Stimulated activated CD8-positive, alpha-beta memory T cell treated with anti-CD3 and anti-CD28 coated beads, Interleukin-15, amount 100 ng/mL, for 1 hour (primary cell): ENCODE measurements around the gene PDS5B.

Source experiments
- DNase-seq: peaks from one replicate; pipeline ENCODE4 v3.0.0-alpha.2; 2020; ENCODE audit warnings: low read depth

PDS5B gene

GRCh38 chr13:32592082-32592481 lies 5.8 kb downstream of the PDS5B start:
- no peak for DNase-seq

DNA sequence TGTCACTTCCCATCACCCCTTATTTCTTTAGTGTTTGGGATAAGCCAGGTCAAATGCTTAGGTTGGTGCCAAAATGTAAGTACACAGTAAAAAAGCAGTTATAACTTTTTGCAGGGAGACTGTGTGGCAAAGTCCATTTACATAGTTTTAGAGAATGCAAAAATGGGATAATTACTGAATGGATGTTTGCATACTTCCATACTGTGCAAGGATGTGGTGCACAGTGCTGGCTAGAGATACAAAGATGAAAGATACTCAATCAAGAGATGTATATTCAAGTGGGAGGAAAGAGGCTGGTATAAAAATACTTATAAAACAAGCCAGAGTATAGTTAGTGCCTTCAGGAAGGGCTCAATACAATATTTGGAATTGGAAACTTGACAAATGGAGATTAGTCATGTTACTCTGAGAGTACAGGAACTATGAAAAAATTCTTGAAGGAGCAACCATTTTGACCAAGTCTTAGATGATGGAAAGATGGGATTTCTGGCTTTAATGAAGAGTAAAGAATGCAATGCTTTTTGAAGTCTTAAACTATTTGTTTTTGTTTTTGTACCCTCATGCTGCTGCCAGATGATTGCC lies 8.0 kb downstream of the PDS5B start:
- DNase-seq = no peak

- DNase-seq = no peak
Measured at GRCh38 chr13:32595306-32595705, 9.1 kb downstream of the PDS5B start.

- DNase-seq = no peak
Measured at GRCh38 chr13:32600890-32601289, 14.6 kb downstream of the PDS5B start.

DNA sequence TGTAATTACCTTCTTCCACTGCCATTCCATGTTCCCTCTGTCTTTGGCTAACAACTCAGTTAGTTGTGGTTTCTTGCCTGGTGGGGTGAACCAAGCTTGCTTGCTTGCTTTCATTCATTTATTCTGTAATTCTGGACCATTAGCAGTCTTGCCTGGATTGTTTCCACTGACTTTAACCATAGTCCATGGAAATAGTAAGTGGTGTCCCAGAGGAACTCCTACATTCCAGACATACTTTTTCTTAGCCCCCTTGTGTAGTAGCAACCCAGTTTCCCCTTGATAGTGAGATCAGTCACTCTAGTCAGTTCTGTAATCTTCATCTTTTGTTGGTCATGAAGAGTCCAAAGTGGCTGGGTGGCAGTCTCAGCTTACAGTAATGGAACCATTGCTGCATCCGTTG lies 23.2 kb downstream of the PDS5B start:
- DNase-seq = no peak

DNA sequence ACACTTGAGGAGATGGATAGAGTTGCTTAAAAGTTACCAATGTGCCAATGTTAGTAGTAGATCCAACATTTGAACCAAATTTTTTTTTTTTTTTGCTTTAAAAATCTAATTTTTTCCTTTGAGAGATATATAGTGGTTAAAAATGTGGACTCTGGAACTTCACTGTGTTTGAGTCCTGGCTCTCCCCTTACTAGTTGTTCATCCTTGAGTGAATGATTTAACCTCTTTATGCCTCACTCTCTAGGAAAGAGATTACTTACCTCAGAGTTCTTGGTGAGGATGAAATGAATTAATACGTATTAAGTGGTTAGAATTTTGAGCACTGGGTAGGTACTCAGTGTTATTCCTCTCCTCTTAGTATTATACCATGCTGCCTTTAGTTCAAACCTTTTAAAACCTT lies 24.3 kb downstream of the PDS5B start:
- DNase-seq = no peak

DNA sequence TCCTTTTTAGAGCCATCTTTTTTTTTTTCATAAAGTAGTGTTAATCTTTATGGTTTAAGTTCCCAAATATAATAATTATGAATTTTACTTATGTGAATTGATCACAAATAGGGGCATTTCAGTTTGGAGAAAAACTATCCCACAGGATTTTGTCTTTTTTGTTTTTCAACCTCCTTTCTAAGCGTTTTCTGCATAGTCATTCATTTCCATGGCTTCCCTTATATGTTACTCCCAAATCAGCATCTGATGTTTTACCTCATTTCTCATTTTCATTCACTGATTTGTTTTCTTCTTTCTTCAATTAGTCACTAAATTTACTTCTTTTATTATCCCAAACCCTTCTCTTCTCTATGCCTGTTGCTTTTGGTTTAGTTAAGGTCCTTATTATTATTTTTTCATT lies 24.7 kb downstream of the PDS5B start:
- no peak for DNase-seq

GRCh38 chr13:32616883-32617511 lies 30.7 kb downstream of the PDS5B start:
- DNase-seq = no peak

GRCh38 chr13:32622827-32623226 lies 36.6 kb downstream of the PDS5B start:
- DNase-seq = no peak

DNA sequence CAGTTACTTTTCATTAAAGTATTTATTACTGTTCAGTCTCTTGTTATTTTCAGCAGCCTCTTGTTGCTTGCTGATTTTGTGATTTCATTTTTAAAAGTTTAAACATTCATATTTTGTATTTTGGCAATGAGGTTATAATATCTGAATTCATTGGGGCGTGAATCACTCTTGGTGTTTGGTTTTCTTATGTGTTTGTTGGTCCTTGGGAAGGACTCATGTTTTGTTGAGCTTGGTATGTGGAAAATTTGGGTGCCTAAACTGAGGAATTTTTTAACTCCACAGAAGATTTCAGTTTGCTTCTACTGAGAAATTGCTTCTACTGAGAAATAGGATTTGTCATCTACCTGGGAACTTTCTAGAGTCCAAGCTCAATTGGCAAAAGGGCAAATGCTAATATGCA lies 38.2 kb downstream of the PDS5B start:
- no peak for DNase-seq

DNA sequence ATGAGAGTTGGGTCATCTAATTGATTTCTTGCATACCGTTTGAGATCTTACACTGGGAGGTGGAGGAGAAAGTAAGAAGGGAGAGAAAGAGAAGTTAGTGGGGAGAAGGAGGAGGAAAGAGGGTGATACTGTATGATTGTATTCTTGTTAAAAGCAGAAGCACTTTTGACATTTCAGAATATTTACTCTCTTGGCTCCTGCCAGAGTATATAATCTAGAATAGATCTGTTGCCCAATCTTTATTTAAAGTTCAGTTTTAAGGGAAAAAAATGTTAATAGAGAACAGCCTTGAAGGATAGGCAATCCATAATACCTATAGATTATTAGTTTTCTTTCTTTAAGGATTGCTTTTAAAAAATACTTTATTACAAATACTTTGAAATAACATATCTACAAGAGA lies 41.5 kb downstream of the PDS5B start:
- DNase-seq = no peak

GRCh38 chr13:32629313-32629712 lies 43.1 kb downstream of the PDS5B start:
- no peak for DNase-seq

DNA sequence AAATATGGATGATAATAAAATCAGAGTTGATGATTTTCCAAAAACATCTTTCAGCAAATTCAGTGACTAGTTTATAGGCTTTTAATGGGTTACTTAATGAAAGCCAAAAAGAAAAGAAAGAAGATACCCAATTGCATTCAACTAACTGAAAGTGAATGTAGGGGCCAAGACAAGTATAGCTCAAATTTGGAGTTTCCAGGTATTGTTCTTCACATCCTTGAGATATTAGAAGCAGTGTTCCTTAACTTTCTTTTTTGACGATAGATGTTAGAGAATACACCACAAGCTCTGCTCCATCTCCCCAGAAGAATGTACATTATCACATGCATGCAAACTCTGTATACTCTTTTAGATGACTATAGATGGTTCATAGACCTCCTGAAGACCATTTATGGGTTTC lies 43.6 kb downstream of the PDS5B start:
- no peak for DNase-seq

GRCh38 chr13:32632343-32632909 lies 46.2 kb downstream of the PDS5B start:
- DNase-seq = no peak

- no peak for DNase-seq
Measured at GRCh38 chr13:32636711-32637110, 50.5 kb downstream of the PDS5B start.

DNA sequence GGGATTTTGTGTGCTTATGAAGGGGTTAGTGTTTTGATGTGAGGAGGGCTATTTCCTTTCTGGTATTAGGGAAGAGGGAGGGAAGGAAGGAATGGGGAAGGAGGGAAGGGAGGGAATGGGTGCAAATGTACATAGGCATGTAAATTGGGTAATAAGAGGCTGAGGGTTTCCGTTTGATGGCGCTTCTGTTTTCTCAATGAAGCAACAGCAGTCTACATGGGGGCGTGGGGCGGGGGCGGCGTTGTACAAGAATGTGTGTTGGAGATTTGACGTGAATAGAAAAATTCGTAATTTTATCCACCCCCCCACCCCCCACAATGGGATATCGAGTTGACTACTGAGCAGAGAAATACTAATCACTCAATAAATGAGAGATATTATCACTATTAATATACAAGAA lies 52.5 kb downstream of the PDS5B start:
- no peak for DNase-seq

DNA sequence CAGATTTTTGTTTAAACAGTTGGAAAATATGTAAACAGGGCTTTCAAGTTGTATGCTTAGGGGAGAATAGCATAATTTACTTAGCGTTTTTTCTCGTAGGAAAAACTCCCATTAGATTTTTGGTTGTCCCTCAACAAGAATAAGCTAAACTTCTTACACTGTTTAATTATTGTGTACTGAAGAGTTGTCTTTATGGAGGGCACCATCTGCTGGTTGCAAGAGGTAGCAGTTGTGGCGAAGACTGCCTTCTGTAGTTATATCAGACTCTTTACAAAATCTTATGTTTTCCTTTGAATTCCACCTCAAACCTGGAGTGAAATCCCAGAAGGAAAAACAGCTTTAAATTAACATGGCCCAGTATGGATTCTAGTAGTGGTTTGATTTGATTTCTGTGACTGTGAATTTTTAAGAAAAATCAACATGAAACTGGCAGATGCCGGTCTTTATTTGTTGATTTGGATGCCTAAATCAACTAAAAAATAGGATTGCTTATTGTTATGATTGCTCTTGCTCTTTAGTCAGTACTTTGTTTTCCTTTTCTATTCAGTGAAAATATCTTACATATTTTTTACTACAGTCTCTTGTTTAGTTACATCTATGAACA lies 53.4 kb downstream of the PDS5B start:
- DNase-seq = peak; percentile 8

DNA sequence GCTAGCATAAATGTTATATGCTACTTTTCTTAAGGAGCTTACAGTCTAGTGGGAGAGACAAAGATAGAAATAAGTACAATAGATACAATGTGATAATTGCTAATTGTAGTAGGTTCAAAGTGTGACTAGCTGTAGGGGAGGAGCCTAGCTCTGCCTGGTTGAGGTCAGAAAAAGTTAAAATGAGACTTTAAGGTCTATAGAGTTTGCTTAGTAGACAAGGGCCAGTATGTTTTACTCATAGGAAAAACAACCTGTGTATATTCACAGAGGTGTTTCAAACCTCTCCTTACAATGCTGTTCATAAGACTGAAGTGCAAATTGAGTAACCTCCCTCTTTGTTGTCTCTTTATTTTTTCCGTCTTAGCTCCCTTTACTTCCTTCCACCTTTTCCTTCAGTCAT lies 56.1 kb downstream of the PDS5B start:
- no peak for DNase-seq

- no peak for DNase-seq
Measured at GRCh38 chr13:32642858-32643257, 56.6 kb downstream of the PDS5B start.

GRCh38 chr13:32645854-32646253 lies 59.6 kb downstream of the PDS5B start:
- DNase-seq = no peak

- no peak for DNase-seq
Measured at GRCh38 chr13:32647926-32648325, 61.7 kb downstream of the PDS5B start.

DNA sequence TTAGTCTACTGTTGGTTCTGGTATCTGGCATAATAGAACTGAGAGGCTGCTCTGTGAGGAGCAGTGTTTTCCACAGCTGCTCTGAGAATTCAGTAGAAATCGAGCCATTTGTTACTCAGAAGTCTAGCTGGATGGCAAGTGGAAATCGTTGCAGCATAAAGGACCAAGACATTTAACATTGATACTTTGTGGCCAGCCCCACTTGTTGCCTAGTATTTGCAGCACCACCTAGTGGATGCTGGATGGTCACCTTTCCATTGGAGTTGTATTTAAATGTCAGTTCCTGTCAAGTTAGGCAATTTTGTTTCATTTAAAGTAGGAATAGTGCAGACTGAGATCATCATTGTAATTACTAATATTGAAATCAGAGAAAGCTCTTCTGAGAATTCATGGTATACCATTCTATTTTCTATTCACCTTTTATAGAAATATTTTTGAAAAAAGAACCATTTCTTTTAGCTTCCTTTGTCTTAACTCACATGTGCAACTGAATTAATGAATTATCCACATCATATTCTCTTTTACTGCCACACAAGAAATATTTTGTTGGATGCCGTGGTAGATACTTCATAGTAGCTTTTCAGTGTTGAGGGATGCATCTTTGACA lies 64.6 kb downstream of the PDS5B start:
- peak; percentile 16 for DNase-seq

GRCh38 chr13:32657309-32657708 lies 71.1 kb downstream of the PDS5B start:
- no peak for DNase-seq
